Fibroblast of the aortic adventitia (primary cell): ENCODE results near the gene GMPR2. TPM values are rescaled to one million over a fixed set of nuclear protein-coding genes. Genes with fewer than 3 reads are reported as not detected.

Experiments used
- DNase-seq: peaks from one replicate; pipeline ENCODE4 v3.0.0-alpha.2; 2010; ENCODE audit warnings: low read depth
- H3K4me3 ChIP-seq: 2 replicates; pipeline ENCODE4 v1.5.1; 2011; ENCODE audit warnings: low read depth, mild to moderate bottlenecking, control low read depth, low read length, moderate library complexity
- CTCF ChIP-seq: IDR thresholded peaks from 2 replicates; pipeline ENCODE4 v1.5.1; 2011; ENCODE audit warnings: mild to moderate bottlenecking, low read length, control low read depth, inconsistent platforms; ENCODE audit not compliant: insufficient read depth
- total RNA-seq: library from RNA; depleted of rRNA; stranded (reverse); fragments of >200 nt; gene quantifications from 2 replicates; pipeline ENCODE4 v1.2.3, GENCODE V29; 2012; ENCODE audit warnings: low replicate concordance

GMPR2 gene
- total RNA-seq, 1 donor = 53.6 TPM

- DNase-seq = no peak
- no peak overlapping the region for H3K4me3 ChIP-seq
- no peak for TF ChIP-seq CTCF
Measured at GRCh38 chr14:24255438-24255837, 22.7 kb downstream of the GMPR2 start.

GRCh38 chr14:24255931-24256711, 23.4 kb downstream of the GMPR2 start:
- no peak overlapping the region for H3K4me3 ChIP-seq
- no peak for TF ChIP-seq CTCF
- DNase-seq = no peak

- H3K4me3 ChIP-seq = no peak overlapping the region
- TF ChIP-seq CTCF = no peak
- DNase-seq = no peak
Measured at GRCh38 chr14:24256960-24257359, 24.2 kb downstream of the GMPR2 start.

GRCh38 chr14:24258119-24258518, 25.4 kb downstream of the GMPR2 start:
- no peak for DNase-seq
- no peak overlapping the region for H3K4me3 ChIP-seq
- TF ChIP-seq CTCF = no peak

- no peak overlapping the region for H3K4me3 ChIP-seq
- TF ChIP-seq CTCF = no peak
- DNase-seq = no peak
Measured at GRCh38 chr14:24258548-24259265, 26.0 kb downstream of the GMPR2 start.

- peak; percentile 75 for DNase-seq
- no peak overlapping the region for H3K4me3 ChIP-seq
- no peak for TF ChIP-seq CTCF
Measured at GRCh38 chr14:24259282-24260025, 26.7 kb downstream of the GMPR2 start.
